ENCODE measurements around the gene FGD3. TPM values are rescaled to one million over a fixed set of nuclear protein-coding genes. Genes with fewer than 3 reads are reported as not detected.
A peak's percentile ranks its signal among the peaks of the same experiment; 100 is the strongest.

Gene FGD3
- total RNA-seq, 1 experiment from 2014 or later: 0.09 TPM

- ChIA-PET POLR2A (ENCODE audit: low non-redundant PET) (no interaction called here), CTCF (no interaction called here)
- Histone ChIP-seq H3K36me3 (ENCODE audit: insufficient read depth, low read length, poor library complexity, severe bottlenecking) (no peaks in the 10 kb centered on the region), H3K9me3 (ENCODE audit: low read depth, low read length, poor library complexity, severe bottlenecking) (no peaks in the 10 kb centered on the region), H3K27ac (ENCODE audit: low read depth, low read length, poor library complexity, severe bottlenecking) (no peak within 1 kb of the TSS), H3K4me3 (ENCODE audit: low read depth, low read length, poor library complexity, severe bottlenecking) (peak within 1 kb of the TSS; percentile 5), H3K27me3 (replicated peaks; ENCODE audit: insufficient read depth, low read depth, low read length, poor library complexity) (no peaks in the 10 kb centered on the region), H3K4me1 (ENCODE audit: insufficient read depth, low read length, poor library complexity, severe bottlenecking) (no peaks in the 10 kb centered on the region)
- intact Hi-C loops (cut with micrococcal nuclease; ENCODE audit: unreplicated experiment): no loop called here
- peak; percentile 37 for DNase-seq (ENCODE audit: low spot score)
- no peak for TF ChIP-seq CTCF (conservative IDR thresholded peaks at IDR 0.05; ENCODE audit: low read depth, low read length)
- no TSS peak for BruUV-seq (replicated peaks)
Observed at GRCh38 chr9:93058355-93059010, 111.2 kb downstream of the FGD3 start, which contains the start of gene SUSD3. Gene SUSD3 (plus strand): TSS chr9:93058701. CDS start chr9:93058743, 42 bp downstream.

- POLR2A ChIA-PET (ENCODE audit: low non-redundant PET): no interaction called here
- CTCF ChIA-PET: no interaction called here
- no peaks in the 10 kb centered on the region for H3K27me3 ChIP-seq (replicated peaks; ENCODE audit: insufficient read depth, low read depth, low read length, poor library complexity)
- H3K9me3 ChIP-seq (ENCODE audit: low read depth, low read length, poor library complexity, severe bottlenecking): no peaks in the 10 kb centered on the region
- DNase-seq (ENCODE audit: low spot score): no peak
- intact Hi-C loops (cut with micrococcal nuclease; ENCODE audit: unreplicated experiment): no loop called here
- no peak for TF ChIP-seq CTCF (conservative IDR thresholded peaks at IDR 0.05; ENCODE audit: low read depth, low read length)
- TF ChIP-seq EZH2 (IDR thresholded peaks at IDR 0.05; ENCODE audit: borderline replicate concordance, low read depth, low read length, poor library complexity, severe bottlenecking): no peak
- H3K36me3 ChIP-seq (ENCODE audit: insufficient read depth, low read length, poor library complexity, severe bottlenecking): no peaks in the 10 kb centered on the region
- peak overlapping the region; percentile 5 for H3K4me3 ChIP-seq (ENCODE audit: low read depth, low read length, poor library complexity, severe bottlenecking)
- BruUV-seq (replicated peaks): no TSS peak
- H3K27ac ChIP-seq (ENCODE audit: low read depth, low read length, poor library complexity, severe bottlenecking): no peak overlapping the region
- no peaks in the 10 kb centered on the region for H3K4me1 ChIP-seq (ENCODE audit: insufficient read depth, low read length, poor library complexity, severe bottlenecking)
Observed at GRCh38 chr9:93059011-93059714, 111.8 kb downstream of the FGD3 start.

- no peaks in the 10 kb centered on the region for H3K27me3 ChIP-seq (replicated peaks; ENCODE audit: insufficient read depth, low read depth, low read length, poor library complexity)
- no peaks in the 10 kb centered on the region for H3K36me3 ChIP-seq (ENCODE audit: insufficient read depth, low read length, poor library complexity, severe bottlenecking)
- intact Hi-C loops (cut with micrococcal nuclease; ENCODE audit: unreplicated experiment): no loop called here
- DNase-seq (ENCODE audit: low spot score): no peak
- H3K4me1 ChIP-seq (ENCODE audit: insufficient read depth, low read length, poor library complexity, severe bottlenecking): no peaks in the 10 kb centered on the region
- no TSS peak for BruUV-seq (replicated peaks)
- H3K9me3 ChIP-seq (ENCODE audit: low read depth, low read length, poor library complexity, severe bottlenecking): no peaks in the 10 kb centered on the region
- H3K27ac ChIP-seq (ENCODE audit: low read depth, low read length, poor library complexity, severe bottlenecking): no peak overlapping the region
- CTCF ChIA-PET: no interaction called here
- POLR2A ChIA-PET (ENCODE audit: low non-redundant PET): no interaction called here
- no peak for TF ChIP-seq CTCF (conservative IDR thresholded peaks at IDR 0.05; ENCODE audit: low read depth, low read length)
- no peak for TF ChIP-seq EZH2 (IDR thresholded peaks at IDR 0.05; ENCODE audit: borderline replicate concordance, low read depth, low read length, poor library complexity, severe bottlenecking)
- no peak overlapping the region for H3K4me3 ChIP-seq (ENCODE audit: low read depth, low read length, poor library complexity, severe bottlenecking)
Observed at GRCh38 chr9:93059715-93060578, 112.6 kb downstream of the FGD3 start.

Data from A673 (cell line).